GM12878 (cell line): ENCODE results near the gene TMEM19. TPM values are rescaled to one million over a fixed set of nuclear protein-coding genes. Genes with fewer than 3 reads are reported as not detected.

ENCODE experiments used
- ATAC-seq: fragments of 200-7000 bp; cut with Tn5 transposase; 3 replicates; pipeline ENCODE4 v1.9.1; 2020; ENCODE audit warnings: mild to moderate bottlenecking, moderate library complexity
- BruUV-seq: library from RNA; stranded (reverse); fragments of 400-500 nt; replicated peaks from 2 replicates; lab custom pipeline; 2021; lab: Mats Ljungman, UMichigan
- CTCF ChIA-PET: fragments of 300-600 bp; sonication (Branson Sonifier 250); formaldehyde crosslinking; extraction: SDS; loops from one replicate; lab custom pipeline; 2021; ENCODE audit warnings: inconsistent platforms; lab: Yijun Ruan, JAX
- POLR2A ChIA-PET: fragments of 350-600 bp; formaldehyde crosslinking; extraction: SDS; loops from one replicate; lab custom pipeline; 2021; ENCODE audit warnings: inconsistent platforms; lab: Charles Lee
- RAD21 ChIA-PET: fragments of 300-600 bp; sonication (Branson Sonifier 250); formaldehyde crosslinking; loops from one replicate; lab custom pipeline; 2023; ENCODE audit warnings: antibody characterized with exemption; ENCODE audit not compliant: unreplicated experiment; lab: Charles Lee
- SMC1A ChIA-PET: fragments of 300-600 bp; sonication (Branson Sonifier 250); formaldehyde crosslinking; loops from one replicate; lab custom pipeline; 2023; ENCODE audit not compliant: unreplicated experiment, uncharacterized antibody; lab: Charles Lee
- DNase-seq: peaks from one replicate; pipeline ENCODE4 v3.0.0-alpha.2; 2011; ENCODE audit warnings: low read depth, low spot score
- FAIRE-seq: peaks from 3 replicates; lab custom pipeline; 2011; peaks lifted over from hg19 to GRCh38; lab: Jason Lieb, UNC
- H2AFZ ChIP-seq: 2 replicates; pipeline ENCODE4 v1.6.0; 2011; ENCODE audit warnings: low read depth, low read length, control low read depth; ENCODE audit not compliant: control insufficient read depth
- H3K27ac ChIP-seq: 2 replicates; pipeline ENCODE4 v1.5.1; 2011; ENCODE audit warnings: control low read depth; ENCODE audit not compliant: control insufficient read depth, insufficient read depth
- H3K27me3 ChIP-seq, 2 experiments: replicated peaks in 1 of 2; 2 replicates each; pipeline versions ENCODE4 v1.6.0 to v1.6.1; 2011; ENCODE audit warnings: low read length in 1 of 2; ENCODE audit not compliant: control insufficient read depth in 2 of 2, insufficient read depth in 2 of 2
- H3K36me3 ChIP-seq, 2 experiments: 2 replicates each; pipeline ENCODE4 v1.5.1; 2011; ENCODE audit warnings: low read length in 1 of 2; ENCODE audit not compliant: control insufficient read depth in 2 of 2, insufficient read depth in 2 of 2
- H3K4me1 ChIP-seq: 2 replicates; pipeline ENCODE4 v1.6.1; 2011; ENCODE audit warnings: mild to moderate bottlenecking, low read length, moderate library complexity, mixed read lengths; ENCODE audit not compliant: control insufficient read depth, insufficient read depth
- H3K4me2 ChIP-seq: 2 replicates; pipeline ENCODE4 v1.6.0; 2011; ENCODE audit warnings: control low read depth; ENCODE audit not compliant: control insufficient read depth, insufficient read depth
- H3K4me3 ChIP-seq: fragments of 200-600 bp; sonication (generic); 2 replicates; pipeline ENCODE4 v1.5.1; 2016
- H3K79me2 ChIP-seq: 2 replicates; pipeline ENCODE4 v1.6.0; 2011; ENCODE audit warnings: low read length; ENCODE audit not compliant: control insufficient read depth, insufficient read depth
- H3K9ac ChIP-seq: 2 replicates; pipeline ENCODE4 v1.8.0; 2011; ENCODE audit warnings: low read length, control low read depth, mixed read lengths; ENCODE audit not compliant: control insufficient read depth, insufficient read depth
- H3K9me3 ChIP-seq: replicated peaks from 3 replicates; pipeline ENCODE4 v1.5.1; 2011; ENCODE audit warnings: mild to moderate bottlenecking, low read length; ENCODE audit not compliant: control insufficient read depth, insufficient read depth
- H4K20me1 ChIP-seq: 2 replicates; pipeline ENCODE4 v1.6.0; 2011; ENCODE audit not compliant: control insufficient read depth, insufficient read depth
- CUX1 ChIP-seq: IDR thresholded peaks from 2 replicates; pipeline ENCODE4 v1.6.1; 2012; ENCODE audit warnings: improper control_type of control experiment, low read depth, low read length; ENCODE audit not compliant: insufficient replicate concordance
- HDAC6 ChIP-seq: fragments of 200-600 bp; sonication (generic); IDR thresholded peaks from one replicate; pipeline ENCODE4 v1.8.0; 2017; ENCODE audit warnings: antibody characterized with exemption; ENCODE audit not compliant: unreplicated experiment
- IKZF2 ChIP-seq, 2 experiments: fragments of 450-650 bp; IDR thresholded peaks; 2 replicates each; pipeline ENCODE4 v1.6.1; 2017; ENCODE audit warnings: mild to moderate bottlenecking in 2 of 2, moderate library complexity in 2 of 2
- IRF5 ChIP-seq: fragments of 450-650 bp; IDR thresholded peaks from 2 replicates; pipeline ENCODE4 v1.6.1; 2017; ENCODE audit warnings: borderline replicate concordance
- MXI1 ChIP-seq: fragments of 150-350 bp; IDR thresholded peaks from 2 replicates; pipeline ENCODE4 v1.6.1; 2011; ENCODE audit warnings: low read depth, mild to moderate bottlenecking, inconsistent platforms, low read length, improper control_type of control experiment
- RCOR1 ChIP-seq: conservative IDR thresholded peaks from 2 replicates; pipeline ENCODE4 v1.6.1; 2012; ENCODE audit warnings: low read depth, low read length, improper control_type of control experiment
- SIN3A ChIP-seq: IDR thresholded peaks from 2 replicates; pipeline ENCODE4 v1.6.1; 2012; ENCODE audit warnings: low read depth, low read length, improper control_type of control experiment
- ZNF24 ChIP-seq: fragments of 450-650 bp; IDR thresholded peaks from 2 replicates; pipeline ENCODE4 v1.6.1; 2017; ENCODE audit warnings: antibody characterized with exemption, mild to moderate bottlenecking
- WGBS: methylation state at CpG from one replicate; pipeline ENCODE4 v1.1.6; 2016; ENCODE audit warnings: low lambda C conversion rate; ENCODE audit not compliant: insufficient replicate concordance, insufficient coverage; ENCODE audit errors: missing lambda C conversion rate; 5-methylcytosine and 5-hydroxymethylcytosine counted together
- in situ Hi-C: fragments of 300-500 bp; cut with MboI; formaldehyde crosslinking; loops from 9 replicates; pipeline ENCODE4 v1.14.3; 2018; ENCODE audit warnings: mixed read lengths
- intact Hi-C: fragments of 100-400 bp; cut with micrococcal nuclease; formaldehyde crosslinking; loops from one replicate; pipeline ENCODE4 v1.14.2; 2022; ENCODE audit not compliant: unreplicated experiment
- polyA plus RNA-seq, 11 experiments: library from polyadenylated mRNA; depleted of rRNA in 4 of 11; unstranded in 6 of 11; stranded (reverse) in 5 of 11; fragments of >200 nt; fragmentation: Nextera tagmentation in 4 of 11; fragmentation: Illumina TruSeq in 1 of 11; extraction: Ambion mirVana in 4 of 11; extraction: Trizol in 1 of 11; gene quantifications; 1 replicate in 1 of 11; 2 replicates in 10 of 11; pipeline versions ENCODE4 v1.2.1 to v1.2.3, GENCODE V29; 2011 to 2016; ENCODE audit warnings: inconsistent platforms in 2 of 11, missing spikeins in 2 of 11, low read depth in 1 of 11
- total RNA-seq, 4 experiments: library from RNA; depleted of rRNA in 3 of 4; stranded (reverse); fragments of >200 nt in 3 of 4; fragmentation: Illumina TruSeq in 1 of 4; extraction: Trizol in 1 of 4; gene quantifications; 2 replicates each; pipeline versions ENCODE4 v1.2.1 to v1.2.3, GENCODE V29; 2013 to 2021
- TF ChIP-seq, protein P1 (sequence below): IDR thresholded peaks from 2 replicates; pipeline ENCODE4 v1.6.1; 2012; ENCODE audit warnings: low read depth, low read length, improper control_type of control experiment

The TMEM19 gene
- total and polyA plus RNA-seq, 10 of the 15 experiments (the other 5 are each of a cell fraction or from before 2014, with no cell fraction given) = 26.7 to 54.9 (median 39.3) TPM

GRCh38 chr12:71731439-71732356 is 45.8 kb downstream of the TMEM19 start (continued):
- TF ChIP-seq CUX1 (no peak), ZNF24 (no peak)

GRCh38 chr12:71732357-71732712 is 46.5 kb downstream of the TMEM19 start:
- no peak overlapping the region for H3K9ac ChIP-seq
- RAD21 ChIA-PET = no interaction called here
- FAIRE-seq = no peak
- no peak overlapping the region for H2AFZ ChIP-seq
- no peak overlapping the region for H3K4me3 ChIP-seq
- no peak for TF ChIP-seq IRF5
- TF ChIP-seq, protein P1, sequence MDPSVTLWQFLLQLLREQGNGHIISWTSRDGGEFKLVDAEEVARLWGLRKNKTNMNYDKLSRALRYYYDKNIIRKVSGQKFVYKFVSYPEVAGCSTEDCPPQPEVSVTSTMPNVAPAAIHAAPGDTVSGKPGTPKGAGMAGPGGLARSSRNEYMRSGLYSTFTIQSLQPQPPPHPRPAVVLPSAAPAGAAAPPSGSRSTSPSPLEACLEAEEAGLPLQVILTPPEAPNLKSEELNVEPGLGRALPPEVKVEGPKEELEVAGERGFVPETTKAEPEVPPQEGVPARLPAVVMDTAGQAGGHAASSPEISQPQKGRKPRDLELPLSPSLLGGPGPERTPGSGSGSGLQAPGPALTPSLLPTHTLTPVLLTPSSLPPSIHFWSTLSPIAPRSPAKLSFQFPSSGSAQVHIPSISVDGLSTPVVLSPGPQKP = no peak
- no peak for TF ChIP-seq SIN3A
- TF ChIP-seq MXI1 = no peak
- no peak for TF ChIP-seq RCOR1
- no peak for TF ChIP-seq HDAC6
- no peak for TF ChIP-seq IKZF2 (IDR thresholded peaks at IDR 0.05)
- TF ChIP-seq, all 136 proteins: peak for 0
- BruUV-seq = no TSS peak
- ChIA-PET POLR2A (no interaction called here), SMC1A (no interaction called here), CTCF (interaction anchor here (1.7 kb wide), 1 partner anchor 15 kb away, joined by 6 read pairs; no protein-coding TSS in a partner anchor)
- intact Hi-C loops (no loop called here), in situ Hi-C loops (loop anchor here (25.0 kb wide), 1 partner anchor 995 kb away; no protein-coding TSS in a partner anchor)
- DNase-seq (no peak), ATAC-seq (no peak)
- Histone ChIP-seq H3K27me3 (no peaks in the 10 kb centered on the region), H3K79me2 (no peaks in the 10 kb centered on the region), H3K36me3 (no peaks in the 10 kb centered on the region), H3K4me2 (no peak overlapping the region), H3K27ac (no peak overlapping the region), H4K20me1 (no peaks in the 10 kb centered on the region), H3K4me1 (no peaks in the 10 kb centered on the region), H3K9me3 (no peaks in the 10 kb centered on the region)
- WGBS = 67% methylated on average over 3 of the region's 3 CpGs
